Nephron (organoid): ENCODE results near the gene NPAT.

ENCODE experiments used
- H3K27ac Mint-ChIP-seq, 3 experiments: 2 replicates each; pipeline ENCODE4 v1.8.0; 2020; ENCODE audit warnings: mixed read lengths in 3 of 3, mild to moderate bottlenecking in 2 of 3, moderate library complexity in 1 of 3
- H3K27me3 Mint-ChIP-seq: 2 replicates; pipeline ENCODE4 v1.8.0; 2021; ENCODE audit warnings: low read depth, mild to moderate bottlenecking, moderate library complexity, mixed read lengths
- H3K36me3 Mint-ChIP-seq: 2 replicates; pipeline ENCODE4 v1.8.0; 2020; ENCODE audit warnings: low read depth, mixed read lengths
- H3K4me1 Mint-ChIP-seq: 2 replicates; pipeline ENCODE4 v1.8.0; 2020; ENCODE audit warnings: mixed read lengths
- H3K4me3 Mint-ChIP-seq, 3 experiments: 2 replicates each; pipeline ENCODE4 v1.8.0; 2020; ENCODE audit warnings: mild to moderate bottlenecking in 3 of 3, mixed read lengths in 3 of 3, moderate library complexity in 2 of 3
- H3K9me3 Mint-ChIP-seq: 2 replicates; pipeline ENCODE4 v1.8.0; 2020; ENCODE audit warnings: mixed read lengths
- CTCF ChIP-seq, 3 experiments: fragments of 200-600 bp; sonication (generic); IDR thresholded peaks; one replicate each; pipeline ENCODE4 v1.5.0; 2021; ENCODE audit warnings: antibody characterized with exemption in 3 of 3; ENCODE audit not compliant: unreplicated experiment in 3 of 3

Gene NPAT

GRCh38 chr11:108115500-108116140, 106.8 kb downstream of the NPAT start:
- Mint-ChIP-seq H3K9me3 (no peaks in the 10 kb centered on the region), H3K27ac (peak overlapping the region; percentile 91 to 95 (median 95)), H3K4me3 (no peak overlapping the region), H3K4me1 (peaks cover 15% of the 10 kb centered on the region), H3K27me3 (no peaks in the 10 kb centered on the region), H3K36me3 (peaks cover 3% of the 10 kb centered on the region)
- TF ChIP-seq CTCF (IDR thresholded peaks at IDR 0.05; ENCODE audit: unreplicated experiment in 3 of 3) = no peak

- H3K36me3 Mint-ChIP-seq = peaks cover 3% of the 10 kb centered on the region
- no peak overlapping the region for H3K27ac Mint-ChIP-seq
- TF ChIP-seq CTCF (IDR thresholded peaks at IDR 0.05; ENCODE audit: unreplicated experiment in 3 of 3) = no peak
- H3K9me3 Mint-ChIP-seq = no peaks in the 10 kb centered on the region
- H3K27me3 Mint-ChIP-seq = no peaks in the 10 kb centered on the region
- H3K4me3 Mint-ChIP-seq = no peak overlapping the region
- H3K4me1 Mint-ChIP-seq = peaks cover 15% of the 10 kb centered on the region
Measured at GRCh38 chr11:108112057-108112456, 110.4 kb downstream of the NPAT start.

- no peaks in the 10 kb centered on the region for H3K9me3 Mint-ChIP-seq
- H3K27me3 Mint-ChIP-seq = no peaks in the 10 kb centered on the region
- peaks cover 3% of the 10 kb centered on the region for H3K36me3 Mint-ChIP-seq
- peaks cover 10% of the 10 kb centered on the region for H3K4me1 Mint-ChIP-seq
- H3K27ac Mint-ChIP-seq = no peak overlapping the region
- no peak overlapping the region for H3K4me3 Mint-ChIP-seq
- no peak for TF ChIP-seq CTCF (IDR thresholded peaks at IDR 0.05; ENCODE audit: unreplicated experiment in 3 of 3)
Measured at GRCh38 chr11:108111126-108111525, 111.3 kb downstream of the NPAT start.
